Ovary (tissue), 3 donors: ENCODE measurements around the gene PRPSAP1.

Experiments used
- EP300 ChIP-seq: sonication (generic); formaldehyde crosslinking; IDR thresholded peaks from one replicate; pipeline ENCODE4 v1.6.1; 2017; ENCODE audit warnings: antibody characterized with exemption
- POLR2A ChIP-seq: fragments of 450-650 bp; IDR thresholded peaks from one replicate; pipeline ENCODE4 v1.6.1; 2017; ENCODE audit warnings: antibody characterized with exemption, mild to moderate bottlenecking, moderate library complexity
- TF ChIP-seq, protein P1 (sequence below), 3 donors: fragments of 450-650 bp in 2 of 3; fragments of 200-600 bp in 1 of 3; IDR thresholded peaks; one replicate each; pipeline versions ENCODE4 v1.5.1 to v1.8.0; 2016 to 2022; ENCODE audit warnings: antibody characterized with exemption in 3 of 3, mild to moderate bottlenecking in 1 of 3
- donor health status: DM: no; HTN: no; CAD: no.

DNA sequence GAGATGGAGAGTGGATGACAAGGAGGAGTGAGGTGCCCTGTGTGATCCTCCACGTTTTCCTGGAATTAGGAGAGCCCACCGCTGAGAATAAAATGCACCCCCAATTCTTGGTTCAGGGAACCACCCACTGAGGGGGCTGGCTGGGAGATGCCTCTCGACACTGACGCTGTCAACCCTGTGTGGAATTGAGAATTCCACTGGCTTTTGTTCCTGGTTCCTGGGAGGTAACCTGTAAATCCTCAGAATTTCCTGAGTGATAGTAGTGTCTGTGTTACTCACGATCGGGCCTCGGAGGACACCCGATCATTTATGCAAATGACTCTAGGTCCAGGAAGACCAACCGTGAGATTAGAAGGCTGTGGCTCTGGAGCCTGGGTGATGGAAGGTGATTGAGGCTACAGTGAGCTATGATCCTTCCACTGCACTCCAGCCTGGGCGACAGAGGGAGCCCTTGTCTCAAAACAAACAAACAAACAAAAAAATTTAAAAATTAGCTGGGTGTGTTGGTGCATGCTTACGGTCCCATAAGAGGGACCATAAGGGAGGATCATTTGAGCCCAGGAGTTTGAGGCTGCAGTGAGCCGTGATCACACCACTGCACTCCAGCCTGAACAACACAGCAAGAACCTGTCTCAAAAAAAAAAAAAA lies 11.7 kb upstream of the PRPSAP1 start:
- TF ChIP-seq, protein P1, sequence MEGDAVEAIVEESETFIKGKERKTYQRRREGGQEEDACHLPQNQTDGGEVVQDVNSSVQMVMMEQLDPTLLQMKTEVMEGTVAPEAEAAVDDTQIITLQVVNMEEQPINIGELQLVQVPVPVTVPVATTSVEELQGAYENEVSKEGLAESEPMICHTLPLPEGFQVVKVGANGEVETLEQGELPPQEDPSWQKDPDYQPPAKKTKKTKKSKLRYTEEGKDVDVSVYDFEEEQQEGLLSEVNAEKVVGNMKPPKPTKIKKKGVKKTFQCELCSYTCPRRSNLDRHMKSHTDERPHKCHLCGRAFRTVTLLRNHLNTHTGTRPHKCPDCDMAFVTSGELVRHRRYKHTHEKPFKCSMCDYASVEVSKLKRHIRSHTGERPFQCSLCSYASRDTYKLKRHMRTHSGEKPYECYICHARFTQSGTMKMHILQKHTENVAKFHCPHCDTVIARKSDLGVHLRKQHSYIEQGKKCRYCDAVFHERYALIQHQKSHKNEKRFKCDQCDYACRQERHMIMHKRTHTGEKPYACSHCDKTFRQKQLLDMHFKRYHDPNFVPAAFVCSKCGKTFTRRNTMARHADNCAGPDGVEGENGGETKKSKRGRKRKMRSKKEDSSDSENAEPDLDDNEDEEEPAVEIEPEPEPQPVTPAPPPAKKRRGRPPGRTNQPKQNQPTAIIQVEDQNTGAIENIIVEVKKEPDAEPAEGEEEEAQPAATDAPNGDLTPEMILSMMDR (IDR thresholded peaks at IDR 0.05), result no peak
- no peak for TF ChIP-seq EP300
- TF ChIP-seq POLR2A, result no peak
